Natural killer cell (primary cell): ENCODE data around the gene MVB12B. TPM values are rescaled to one million over a fixed set of nuclear protein-coding genes. Genes with fewer than 3 reads are reported as not detected.

Experiments used
- ATAC-seq, 3 donors: fragments of 150-1000 bp in 2 of 3; fragments of 200-7000 bp in 1 of 3; cut with Tn5 transposase; 1 replicate in 1 of 3; 2 replicates in 2 of 3; pipeline ENCODE4 v1.10.0; 2021; ENCODE audit warnings: mild to moderate bottlenecking in 2 of 3, moderate library complexity in 2 of 3
- DNase-seq, 2 donors: peaks; one replicate each; pipeline versions ENCODE4 v3.0.0 to v3.0.0-alpha.2; 2013 to 2021; ENCODE audit warnings: mixed read lengths in 1 of 2
- H3K27ac ChIP-seq: one replicate; pipeline ENCODE4 v1.5.1; 2013; ENCODE audit warnings: mild to moderate bottlenecking, low read length
- H3K27me3 ChIP-seq: one replicate; pipeline ENCODE4 v1.6.1; 2013; ENCODE audit warnings: low read length; ENCODE audit not compliant: control insufficient read depth, insufficient read depth
- H3K36me3 ChIP-seq: one replicate; pipeline ENCODE4 v1.6.1; 2013; ENCODE audit warnings: low read length; ENCODE audit not compliant: control insufficient read depth, insufficient read depth
- H3K4me1 ChIP-seq: one replicate; pipeline ENCODE4 v1.6.1; 2013; ENCODE audit warnings: low read length; ENCODE audit not compliant: control insufficient read depth, insufficient read depth
- H3K4me3 ChIP-seq: one replicate; pipeline ENCODE4 v1.5.1; 2013; ENCODE audit warnings: low read length
- H3K9me3 ChIP-seq: one replicate; pipeline ENCODE4 v1.6.1; 2013; ENCODE audit warnings: low read length; ENCODE audit not compliant: control insufficient read depth, insufficient read depth
- H3K27ac Mint-ChIP-seq, 2 donors: one replicate each; pipeline ENCODE4 v1.8.0; 2022; ENCODE audit warnings: mild to moderate bottlenecking in 2 of 2, mixed read lengths in 2 of 2, moderate library complexity in 1 of 2
- H3K27me3 Mint-ChIP-seq, 2 donors: one replicate each; pipeline ENCODE4 v1.8.0; 2022; ENCODE audit warnings: low read depth in 2 of 2, mixed read lengths in 2 of 2
- H3K36me3 Mint-ChIP-seq: one replicate; pipeline ENCODE4 v1.8.0; 2022; ENCODE audit warnings: mixed read lengths
- H3K4me1 Mint-ChIP-seq, 2 donors: one replicate each; pipeline ENCODE4 v1.8.0; 2022; ENCODE audit warnings: mixed read lengths in 2 of 2
- H3K4me3 Mint-ChIP-seq: one replicate; pipeline ENCODE4 v1.8.0; 2022; ENCODE audit warnings: mild to moderate bottlenecking, moderate library complexity, mixed read lengths
- H3K9me3 Mint-ChIP-seq, 2 donors: one replicate each; pipeline ENCODE4 v1.8.0; 2022; ENCODE audit warnings: mixed read lengths in 2 of 2
- WGBS: methylation state at CpG from one replicate; pipeline ENCODE4 v1.1.7; 2013; ENCODE audit warnings: missing lambda C conversion rate; ENCODE audit not compliant: insufficient coverage; 5-methylcytosine and 5-hydroxymethylcytosine counted together
- intact Hi-C: fragments of 100-400 bp; cut with micrococcal nuclease; formaldehyde crosslinking; loops from one replicate; pipeline ENCODE4 v1.14.2; 2022
- total RNA-seq, 4 donors: library from RNA; stranded (reverse); fragments of 120-200 nt in 1 of 4; gene quantifications; one replicate each; pipeline versions ENCODE4 v1.2.3 to v1.2.4, GENCODE V29; 2013 to 2022
- TF ChIP-seq, protein P1 (sequence below): fragments of 200-600 bp; IDR thresholded peaks from one replicate; pipeline ENCODE4 v1.8.0; 2022; ENCODE audit warnings: antibody characterized with exemption

The MVB12B gene
- total RNA-seq, 3 donors from 2014 or later (not counting 1 experiment from before 2014, with no cell fraction given): 2.0 to 13.0 (median 7.8) TPM

DNA sequence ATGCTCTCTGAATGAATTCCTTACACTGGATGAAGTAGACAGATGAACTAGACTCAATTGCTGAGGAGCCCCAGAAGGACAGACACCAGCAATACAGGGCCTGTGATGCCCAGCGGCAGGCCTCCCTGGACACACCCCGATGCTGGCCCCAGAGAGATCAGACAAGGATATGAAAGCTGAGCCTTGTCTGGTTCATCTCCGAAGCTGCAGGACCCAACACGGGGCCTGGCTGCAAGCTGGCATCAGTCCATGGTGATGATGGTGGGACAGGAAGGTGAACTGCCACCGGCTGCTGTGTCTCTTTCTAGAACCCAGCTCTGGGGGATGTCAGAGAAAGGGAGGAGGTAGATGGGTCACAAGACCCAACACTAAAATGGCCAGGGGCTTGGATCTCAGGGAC, 183.1 kb downstream of the MVB12B start:
- TF ChIP-seq, protein P1, sequence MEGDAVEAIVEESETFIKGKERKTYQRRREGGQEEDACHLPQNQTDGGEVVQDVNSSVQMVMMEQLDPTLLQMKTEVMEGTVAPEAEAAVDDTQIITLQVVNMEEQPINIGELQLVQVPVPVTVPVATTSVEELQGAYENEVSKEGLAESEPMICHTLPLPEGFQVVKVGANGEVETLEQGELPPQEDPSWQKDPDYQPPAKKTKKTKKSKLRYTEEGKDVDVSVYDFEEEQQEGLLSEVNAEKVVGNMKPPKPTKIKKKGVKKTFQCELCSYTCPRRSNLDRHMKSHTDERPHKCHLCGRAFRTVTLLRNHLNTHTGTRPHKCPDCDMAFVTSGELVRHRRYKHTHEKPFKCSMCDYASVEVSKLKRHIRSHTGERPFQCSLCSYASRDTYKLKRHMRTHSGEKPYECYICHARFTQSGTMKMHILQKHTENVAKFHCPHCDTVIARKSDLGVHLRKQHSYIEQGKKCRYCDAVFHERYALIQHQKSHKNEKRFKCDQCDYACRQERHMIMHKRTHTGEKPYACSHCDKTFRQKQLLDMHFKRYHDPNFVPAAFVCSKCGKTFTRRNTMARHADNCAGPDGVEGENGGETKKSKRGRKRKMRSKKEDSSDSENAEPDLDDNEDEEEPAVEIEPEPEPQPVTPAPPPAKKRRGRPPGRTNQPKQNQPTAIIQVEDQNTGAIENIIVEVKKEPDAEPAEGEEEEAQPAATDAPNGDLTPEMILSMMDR: no peak

DNA sequence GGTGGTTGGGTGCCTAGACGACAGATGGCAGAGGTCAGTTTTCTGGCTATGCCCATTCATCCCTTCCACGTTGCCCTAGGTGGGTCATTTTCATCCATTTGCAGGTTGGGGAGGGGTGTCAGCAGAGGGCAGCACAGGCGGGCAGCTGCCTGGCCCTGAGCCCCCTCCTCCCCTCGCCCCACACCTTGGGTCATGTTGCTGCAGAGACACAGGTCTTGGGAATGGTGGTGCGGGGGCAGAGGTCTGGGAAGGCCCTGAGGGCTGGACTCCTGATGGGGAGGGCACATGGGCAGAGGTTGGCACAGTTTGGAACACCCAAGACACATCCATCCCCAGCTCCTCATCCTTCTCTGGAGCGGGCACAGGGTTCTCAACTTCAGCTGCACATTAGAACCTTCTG, 183.9 kb downstream of the MVB12B start:
- Histone ChIP-seq H3K9me3 (no peaks in the 10 kb centered on the region), H3K27ac (no peak overlapping the region), H3K4me1 (peaks cover 18% of the 10 kb centered on the region), H3K27me3 (peaks cover 22% of the 10 kb centered on the region), H3K4me3 (no peak overlapping the region), H3K36me3 (no peaks in the 10 kb centered on the region)
- intact Hi-C loops: no loop called here
- Mint-ChIP-seq H3K4me3 (no peak overlapping the region), H3K36me3 (no peaks in the 10 kb centered on the region), H3K27ac (no peak overlapping the region), H3K4me1 (no peaks in the 10 kb centered on the region), H3K27me3 (peaks cover 32 to 34% of the 10 kb centered on the region in 2 donors), H3K9me3 (no peaks in the 10 kb centered on the region)
- 91% methylated on average over 4 of the region's 6 CpGs for WGBS
- TF ChIP-seq, protein P1: no peak
- no peak for DNase-seq
- ATAC-seq: no peak

More for the DNA sequence above, 183.1 kb downstream of the MVB12B start:
- Histone ChIP-seq H3K9me3 (no peaks in the 10 kb centered on the region), H3K27me3 (peaks cover 18% of the 10 kb centered on the region), H3K27ac (no peak overlapping the region), H3K4me3 (no peak overlapping the region), H3K36me3 (no peaks in the 10 kb centered on the region), H3K4me1 (peaks cover 13% of the 10 kb centered on the region)
- intact Hi-C loops: no loop called here
- Mint-ChIP-seq H3K27ac (no peak overlapping the region), H3K36me3 (no peaks in the 10 kb centered on the region), H3K4me1 (no peaks in the 10 kb centered on the region), H3K27me3 (peaks cover 27 to 32% of the 10 kb centered on the region in 2 donors), H3K4me3 (no peak overlapping the region), H3K9me3 (no peaks in the 10 kb centered on the region)
- WGBS: 88% methylated on average over 5 of the region's 5 CpGs
- ATAC-seq (no peak), DNase-seq (no peak)

GRCh38 chr9:126511411-126511810, 184.8 kb downstream of the MVB12B start:
- DNase-seq (no peak), ATAC-seq (no peak)
- Histone ChIP-seq H3K27me3 (peaks cover 23% of the 10 kb centered on the region), H3K4me1 (peaks cover 26% of the 10 kb centered on the region), H3K9me3 (no peaks in the 10 kb centered on the region), H3K27ac (no peak overlapping the region), H3K4me3 (no peak overlapping the region), H3K36me3 (no peaks in the 10 kb centered on the region)
- no peak overlapping the region for H3K27ac Mint-ChIP-seq
- H3K27me3 Mint-ChIP-seq: peaks cover 32 to 34% of the 10 kb centered on the region in 2 donors
- TF ChIP-seq, protein P1: no peak
- no peak overlapping the region for H3K4me3 Mint-ChIP-seq
- no peaks in the 10 kb centered on the region for H3K36me3 Mint-ChIP-seq
- no peaks in the 10 kb centered on the region for H3K9me3 Mint-ChIP-seq
- intact Hi-C loops: no loop called here
- H3K4me1 Mint-ChIP-seq: peaks cover 1% of the 10 kb centered on the region in 2 donors
